WI38 (cell line): Measurements from ENCODE around the gene CNPY4.

ENCODE experiments used
- H3K4me3 ChIP-seq: 2 replicates; pipeline ENCODE4 v1.5.1; 2011; ENCODE audit warnings: low read depth, mild to moderate bottlenecking, control low read depth, low read length
- TF ChIP-seq, protein P1 (sequence below): IDR thresholded peaks from 2 replicates; pipeline ENCODE4 v1.5.1; 2012; ENCODE audit warnings: low read depth, mild to moderate bottlenecking, control low read depth, low read length

Gene CNPY4

DNA sequence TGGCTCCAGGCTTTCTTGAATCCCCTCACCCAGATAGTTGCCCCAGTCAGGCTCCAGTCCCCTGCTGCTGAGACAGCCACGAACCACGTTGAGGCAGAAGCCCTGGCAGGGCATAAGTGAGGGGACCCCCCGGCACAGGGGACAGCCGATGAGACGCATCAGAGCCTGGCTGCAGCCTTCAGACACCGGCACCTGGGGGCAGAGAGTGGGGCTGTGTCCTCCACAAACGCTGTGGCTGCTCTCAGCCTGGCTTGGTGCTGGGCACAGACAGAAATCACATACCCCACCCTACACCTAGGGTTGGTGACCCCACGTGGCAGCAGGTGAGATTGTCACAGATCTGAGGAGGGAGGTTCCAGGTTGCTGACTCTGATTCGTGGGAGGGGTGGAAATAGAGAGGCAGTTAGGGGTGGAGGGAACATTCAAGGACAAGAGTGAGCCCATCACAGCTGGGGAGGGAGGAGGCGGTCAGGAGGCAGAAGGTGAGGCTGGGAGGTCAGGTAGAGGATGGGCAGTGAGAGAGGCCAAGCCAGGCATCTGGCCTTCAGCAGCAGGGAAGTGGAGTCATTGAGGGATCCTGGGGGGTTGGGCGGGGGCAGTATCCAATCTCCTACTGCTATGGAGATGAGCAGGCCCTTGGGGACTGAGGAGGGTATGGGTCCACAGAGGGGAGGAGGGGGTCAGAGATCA lies 54.5 kb downstream of the CNPY4 start:
- no peak overlapping the region for H3K4me3 ChIP-seq
- TF ChIP-seq, protein P1, sequence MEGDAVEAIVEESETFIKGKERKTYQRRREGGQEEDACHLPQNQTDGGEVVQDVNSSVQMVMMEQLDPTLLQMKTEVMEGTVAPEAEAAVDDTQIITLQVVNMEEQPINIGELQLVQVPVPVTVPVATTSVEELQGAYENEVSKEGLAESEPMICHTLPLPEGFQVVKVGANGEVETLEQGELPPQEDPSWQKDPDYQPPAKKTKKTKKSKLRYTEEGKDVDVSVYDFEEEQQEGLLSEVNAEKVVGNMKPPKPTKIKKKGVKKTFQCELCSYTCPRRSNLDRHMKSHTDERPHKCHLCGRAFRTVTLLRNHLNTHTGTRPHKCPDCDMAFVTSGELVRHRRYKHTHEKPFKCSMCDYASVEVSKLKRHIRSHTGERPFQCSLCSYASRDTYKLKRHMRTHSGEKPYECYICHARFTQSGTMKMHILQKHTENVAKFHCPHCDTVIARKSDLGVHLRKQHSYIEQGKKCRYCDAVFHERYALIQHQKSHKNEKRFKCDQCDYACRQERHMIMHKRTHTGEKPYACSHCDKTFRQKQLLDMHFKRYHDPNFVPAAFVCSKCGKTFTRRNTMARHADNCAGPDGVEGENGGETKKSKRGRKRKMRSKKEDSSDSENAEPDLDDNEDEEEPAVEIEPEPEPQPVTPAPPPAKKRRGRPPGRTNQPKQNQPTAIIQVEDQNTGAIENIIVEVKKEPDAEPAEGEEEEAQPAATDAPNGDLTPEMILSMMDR = no peak

DNA sequence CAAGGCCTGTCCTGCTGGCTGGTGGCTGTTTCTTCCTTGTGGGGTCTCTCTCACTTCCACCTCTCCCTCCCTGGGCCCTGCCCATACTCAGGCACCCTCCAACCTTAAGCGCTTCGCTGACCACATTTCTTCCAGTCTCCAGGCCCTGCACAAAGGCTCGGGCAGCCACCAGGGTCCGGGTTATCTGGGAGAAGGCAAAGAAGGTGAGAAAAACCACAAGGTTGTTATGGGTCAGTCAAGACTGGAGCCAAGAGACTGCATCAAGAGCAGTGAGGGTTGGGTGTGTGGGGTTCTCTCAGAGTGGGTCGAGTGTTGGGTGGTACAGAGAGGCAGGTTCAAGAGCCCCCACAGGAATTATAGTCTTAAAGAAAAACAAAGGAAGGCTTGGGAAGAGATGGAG lies 55.1 kb downstream of the CNPY4 start:
- H3K4me3 ChIP-seq = no peak overlapping the region
- TF ChIP-seq, protein P1 = no peak
